GM23248 (cell line): Measurements from ENCODE around the gene RANBP10. TPM values are rescaled to one million over a fixed set of nuclear protein-coding genes. Genes with fewer than 3 reads are reported as not detected.

Experiments used
- DNase-seq: peaks from one replicate; pipeline ENCODE4 v3.0.0-alpha.2; 2015
- H2AFZ ChIP-seq: fragments of 200-600 bp; sonication (generic); 2 replicates; pipeline ENCODE4 v1.6.1; 2016; ENCODE audit warnings: antibody characterized with exemption
- H3F3A ChIP-seq: fragments of 200-600 bp; sonication (generic); 2 replicates; pipeline ENCODE4 v1.6.1; 2016; ENCODE audit warnings: mild to moderate bottlenecking, antibody characterized with exemption, mixed run types; ENCODE audit not compliant: insufficient read depth
- H3K27ac ChIP-seq: fragments of 200-600 bp; sonication (generic); 2 replicates; pipeline ENCODE4 v1.5.1; 2016; ENCODE audit warnings: mild to moderate bottlenecking
- H3K27me3 ChIP-seq: fragments of 200-600 bp; sonication (generic); replicated peaks from 2 replicates; pipeline ENCODE4 v1.6.1; 2016; ENCODE audit warnings: mild to moderate bottlenecking; ENCODE audit not compliant: insufficient read depth
- H3K36me3 ChIP-seq: fragments of 200-600 bp; sonication (generic); 2 replicates; pipeline ENCODE4 v1.6.1; 2016; ENCODE audit warnings: low read depth, mild to moderate bottlenecking
- H3K4me1 ChIP-seq: fragments of 200-600 bp; sonication (generic); 2 replicates; pipeline ENCODE4 v1.6.1; 2016; ENCODE audit warnings: mild to moderate bottlenecking; ENCODE audit not compliant: insufficient read depth
- H3K4me2 ChIP-seq: fragments of 200-600 bp; sonication (generic); one replicate; pipeline ENCODE4 v1.6.1; 2016; ENCODE audit warnings: mild to moderate bottlenecking; ENCODE audit not compliant: unreplicated experiment
- H3K4me3 ChIP-seq: fragments of 200-600 bp; sonication (generic); 2 replicates; pipeline ENCODE4 v1.5.1; 2016; ENCODE audit warnings: mild to moderate bottlenecking
- H3K79me2 ChIP-seq: fragments of 200-600 bp; sonication (generic); 2 replicates; pipeline ENCODE4 v1.6.1; 2016; ENCODE audit warnings: mild to moderate bottlenecking; ENCODE audit not compliant: insufficient read depth
- H3K9ac ChIP-seq: fragments of 200-600 bp; sonication (generic); 2 replicates; pipeline ENCODE4 v1.6.1; 2016; ENCODE audit warnings: mild to moderate bottlenecking
- H3K9me2 ChIP-seq: fragments of 200-600 bp; sonication (generic); 2 replicates; pipeline ENCODE4 v1.6.1; 2016; ENCODE audit warnings: mixed run types, mild to moderate bottlenecking, moderate library complexity; ENCODE audit not compliant: insufficient read depth
- H3K9me3 ChIP-seq: fragments of 200-600 bp; sonication (generic); one replicate; pipeline ENCODE4 v1.6.1; 2017; ENCODE audit warnings: low read depth
- H4K20me1 ChIP-seq: fragments of 200-600 bp; sonication (generic); 2 replicates; pipeline ENCODE4 v1.6.0; 2016; ENCODE audit not compliant: insufficient read depth
- EZH2 ChIP-seq: fragments of 200-600 bp; sonication (generic); IDR thresholded peaks from 2 replicates; pipeline ENCODE4 v1.6.1; 2018; ENCODE audit warnings: antibody characterized with exemption, mild to moderate bottlenecking; ENCODE audit not compliant: insufficient read depth, poor library complexity, severe bottlenecking
- EZH2phosphoT487 ChIP-seq: fragments of 200-600 bp; sonication (generic); IDR thresholded peaks from 2 replicates; pipeline ENCODE4 v1.6.1; 2018; ENCODE audit warnings: antibody characterized with exemption, moderate library complexity, mild to moderate bottlenecking, low read depth; ENCODE audit not compliant: insufficient read depth
- WGBS, 2 experiments: methylation state at CpG; one replicate each; pipeline ENCODE4 v1.1.6; 2015 to 2017; ENCODE audit warnings: low lambda C conversion rate in 2 of 2, low coverage in 1 of 2; ENCODE audit errors: missing lambda C conversion rate in 2 of 2; 5-methylcytosine and 5-hydroxymethylcytosine counted together
- in situ Hi-C: fragments of 300-500 bp; cut with MboI; formaldehyde crosslinking; loops from 2 replicates; pipeline ENCODE4 v1.15.0; 2020
- polyA plus RNA-seq: library from polyadenylated mRNA; unstranded; fragments of >200 nt; fragmentation: Nextera tagmentation; extraction: Ambion mirVana; gene quantifications from 2 replicates; pipeline ENCODE4 v1.2.1, GENCODE V29; 2016
- total RNA-seq: library from RNA; depleted of rRNA; stranded (reverse); fragments of >200 nt; shearing (Covaris generic); gene quantifications from 2 replicates; pipeline ENCODE4 v1.2.3, GENCODE V29; 2014

Gene RANBP10
- total and polyA plus RNA-seq, 2 experiments from 2014 or later = 2.4 to 5.8 TPM

- H3K9ac ChIP-seq = no peak overlapping the region
- no peaks in the 10 kb centered on the region for H3K4me1 ChIP-seq
- H3F3A ChIP-seq = no peaks in the 10 kb centered on the region
- H3K27ac ChIP-seq = no peak overlapping the region
- H2AFZ ChIP-seq = no peak overlapping the region
- no peak for TF ChIP-seq EZH2phosphoT487
- no peak for TF ChIP-seq EZH2
- no peak for DNase-seq
- H3K9me3 ChIP-seq = no peaks in the 10 kb centered on the region
- no peaks in the 10 kb centered on the region for H3K79me2 ChIP-seq
- in situ Hi-C loops = loop anchor here (10.0 kb wide), 1 partner anchor 113 kb away; no protein-coding TSS in a partner anchor
- WGBS, 2 experiments = 100% methylated on average over 1 of the region's 1 CpG
- H3K36me3 ChIP-seq = no peaks in the 10 kb centered on the region
- no peak overlapping the region for H3K4me2 ChIP-seq
- H3K27me3 ChIP-seq = no peaks in the 10 kb centered on the region
- H4K20me1 ChIP-seq = no peaks in the 10 kb centered on the region
- H3K9me2 ChIP-seq = no peaks in the 10 kb centered on the region
- no peak overlapping the region for H3K4me3 ChIP-seq
These were observed 5.5 kb upstream of the RANBP10 start for GRCh38 chr16:67811899-67812298.

GRCh38 chr16:67807148-67807682, 855 bp upstream of the RANBP10 start:
- H3K9ac ChIP-seq = peak overlapping the region; percentile 69
- TF ChIP-seq EZH2phosphoT487 (no peak), EZH2 (no peak)
- no peaks in the 10 kb centered on the region for H3K27me3 ChIP-seq
- H3K9me3 ChIP-seq = no peaks in the 10 kb centered on the region
- peak overlapping the region; percentile 35 for H3K27ac ChIP-seq
- peak overlapping the region; percentile 88 for H2AFZ ChIP-seq
- no peak for DNase-seq
- WGBS, 2 experiments = 24 to 26% methylated on average over 24 of the region's 24 CpGs
- no peaks in the 10 kb centered on the region for H3K9me2 ChIP-seq
- peaks cover 7% of the 10 kb centered on the region for H3K4me1 ChIP-seq
- peak overlapping the region; percentile 93 for H3K4me3 ChIP-seq
- H3F3A ChIP-seq = no peaks in the 10 kb centered on the region
- peaks cover 40% of the 10 kb centered on the region for H3K79me2 ChIP-seq
- no peaks in the 10 kb centered on the region for H3K36me3 ChIP-seq
- peak overlapping the region; percentile 49 for H3K4me2 ChIP-seq
- in situ Hi-C loops = loop anchor here (10.0 kb wide), 1 partner anchor 132 kb away; no protein-coding TSS in a partner anchor
- H4K20me1 ChIP-seq = no peaks in the 10 kb centered on the region

- 0 to 1% methylated on average over 20 to 25 of the region's 26 CpGs for WGBS, 2 experiments
- in situ Hi-C loops = loop anchor here (10.0 kb wide), 1 partner anchor 131 kb away; no protein-coding TSS in a partner anchor
- peaks cover 54% of the 10 kb centered on the region for H3K79me2 ChIP-seq
These were observed 487 bp downstream of the RANBP10 start for GRCh38 chr16:67805718-67806427.

DNA sequence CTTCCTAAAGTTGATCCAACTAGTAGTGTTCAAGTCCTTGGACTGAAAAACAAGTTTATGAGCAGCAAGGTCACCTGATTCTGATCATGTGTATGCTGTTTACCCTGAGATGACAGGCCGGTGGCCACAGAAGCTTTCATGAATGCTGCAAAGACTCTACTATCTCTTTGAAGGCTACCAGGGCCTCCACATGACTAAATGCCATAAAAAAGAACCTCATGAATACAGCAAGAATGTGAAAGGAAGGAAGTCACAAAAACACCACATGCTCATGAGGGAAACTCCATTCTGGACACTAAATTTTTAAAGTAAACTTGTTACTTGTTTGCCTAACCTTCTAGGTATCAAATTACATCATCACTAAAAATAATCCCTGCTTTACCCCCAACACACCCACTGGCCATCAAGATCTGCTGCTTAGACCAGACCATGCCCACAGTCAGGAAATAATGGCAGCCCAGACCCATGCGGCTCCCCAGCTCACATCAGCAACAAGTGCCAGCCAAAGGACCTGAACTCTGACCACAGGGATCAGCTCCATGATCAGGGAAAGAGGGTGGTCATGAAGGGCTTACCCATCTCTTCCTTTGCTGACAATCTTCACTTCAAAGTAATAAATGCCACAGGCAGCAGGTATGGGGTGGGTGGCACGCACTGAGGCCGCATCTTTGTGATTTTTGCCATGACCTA, 1.4 kb downstream of the RANBP10 start:
- Histone ChIP-seq H3F3A (no peaks in the 10 kb centered on the region), H3K36me3 (no peaks in the 10 kb centered on the region), H3K4me1 (peaks cover 14% of the 10 kb centered on the region), H3K9ac (peak overlapping the region; percentile 92), H3K79me2 (peaks cover 62% of the 10 kb centered on the region), H3K9me3 (no peaks in the 10 kb centered on the region), H4K20me1 (no peaks in the 10 kb centered on the region; the same call in 1 of the 2 replicates), H3K27ac (no peak overlapping the region), H3K4me3 (peak overlapping the region; percentile 93), H2AFZ (no peak overlapping the region), H3K4me2 (peak overlapping the region; percentile 92), H3K27me3 (no peaks in the 10 kb centered on the region), H3K9me2 (no peaks in the 10 kb centered on the region)
- WGBS, 2 experiments = 88 to 95% methylated on average over 4 of the region's 4 CpGs
- DNase-seq = no peak
- in situ Hi-C loops = loop anchor here (10.0 kb wide), 1 partner anchor 130 kb away; no protein-coding TSS in a partner anchor
- TF ChIP-seq EZH2phosphoT487 (no peak), EZH2 (no peak)

More at GRCh38 chr16:67805718-67806427, 487 bp downstream of the RANBP10 start:
- no peak for TF ChIP-seq EZH2phosphoT487
- no peak for TF ChIP-seq EZH2
- peak overlapping the region; percentile 31; the same call in 1 of the 2 replicates for H3K27ac ChIP-seq
- peak overlapping the region; percentile 92 for H3K9ac ChIP-seq
- H4K20me1 ChIP-seq = no peaks in the 10 kb centered on the region; the same call in 1 of the 2 replicates
- peak overlapping the region; percentile 93 for H3K4me3 ChIP-seq
- H3K4me1 ChIP-seq = peaks cover 7% of the 10 kb centered on the region
- peak overlapping the region; percentile 92 for H3K4me2 ChIP-seq
- no peaks in the 10 kb centered on the region for H3K9me3 ChIP-seq
- H3K9me2 ChIP-seq = no peaks in the 10 kb centered on the region
- H3K36me3 ChIP-seq = no peaks in the 10 kb centered on the region
- H3K27me3 ChIP-seq = no peaks in the 10 kb centered on the region
- no peak for DNase-seq
- H3F3A ChIP-seq = no peaks in the 10 kb centered on the region
- peak overlapping the region; percentile 94 for H2AFZ ChIP-seq
